ENCODE measurements around the gene TSPAN5.
"Not testable (repeated sequence)": the region's sequence is repeated elsewhere in the genome, so short reads cannot be mapped to it uniquely, and the experiment has no call there.

Gene TSPAN5

DNA sequence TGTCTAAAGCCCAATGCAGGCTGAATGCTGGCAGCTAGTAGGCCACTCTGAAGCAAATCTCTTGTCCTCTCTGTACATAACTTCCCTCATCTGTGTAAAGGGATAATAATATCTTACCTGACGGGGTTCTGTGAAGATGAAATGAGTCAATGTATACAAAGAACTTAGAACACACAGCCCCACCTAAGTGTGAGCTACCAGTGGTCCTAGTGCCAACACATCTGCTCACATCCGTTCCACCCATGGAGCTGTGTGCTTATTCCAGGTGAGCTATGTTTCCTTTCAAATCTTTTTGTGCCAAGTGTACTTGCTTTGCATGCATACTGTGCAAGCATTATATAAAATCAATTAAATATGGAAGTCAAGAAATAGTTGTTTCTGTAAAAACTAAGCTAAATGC lies 116.4 kb downstream of the TSPAN5 start:
- DNase-seq, result no peak

DNA sequence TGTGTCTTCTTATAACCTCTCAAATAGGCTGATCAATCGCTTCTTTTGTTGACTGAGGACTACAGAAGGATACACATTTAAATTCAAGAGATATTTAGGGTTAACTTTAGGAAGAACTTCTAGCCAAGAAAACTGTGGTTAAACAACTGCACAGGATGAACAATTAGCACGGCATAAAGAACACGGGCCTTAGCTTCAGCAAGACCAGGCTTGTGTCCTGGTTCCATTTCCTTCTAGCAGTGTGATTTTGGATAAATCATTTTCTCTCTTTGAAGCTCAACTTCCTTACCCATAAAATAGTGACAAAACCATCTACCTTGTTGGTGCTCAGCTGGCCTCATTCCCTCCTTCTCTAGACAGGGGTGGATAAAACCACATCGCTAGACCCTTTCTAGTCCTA lies 117.6 kb downstream of the TSPAN5 start:
- no peak for DNase-seq

DNA sequence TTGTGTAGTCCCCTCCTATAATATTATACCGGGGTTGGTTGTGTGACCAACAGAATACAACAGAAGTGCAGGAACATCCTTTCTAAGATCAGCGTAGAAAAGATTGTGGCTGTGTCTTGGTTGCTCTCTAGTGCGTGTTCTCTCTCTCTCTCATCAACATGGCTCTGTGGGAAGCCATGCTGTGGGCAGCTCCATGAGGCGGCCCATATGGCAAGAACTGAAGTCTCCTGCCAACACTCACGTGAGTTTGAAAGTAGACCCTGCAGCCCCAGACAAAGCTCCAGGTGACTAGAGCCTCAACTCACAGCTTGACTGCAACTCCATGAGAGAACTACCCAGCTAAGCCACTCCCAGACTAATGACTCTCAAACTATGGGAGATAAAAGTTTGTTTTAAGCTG lies 118.7 kb downstream of the TSPAN5 start:
- DNase-seq, result no peak

DNA sequence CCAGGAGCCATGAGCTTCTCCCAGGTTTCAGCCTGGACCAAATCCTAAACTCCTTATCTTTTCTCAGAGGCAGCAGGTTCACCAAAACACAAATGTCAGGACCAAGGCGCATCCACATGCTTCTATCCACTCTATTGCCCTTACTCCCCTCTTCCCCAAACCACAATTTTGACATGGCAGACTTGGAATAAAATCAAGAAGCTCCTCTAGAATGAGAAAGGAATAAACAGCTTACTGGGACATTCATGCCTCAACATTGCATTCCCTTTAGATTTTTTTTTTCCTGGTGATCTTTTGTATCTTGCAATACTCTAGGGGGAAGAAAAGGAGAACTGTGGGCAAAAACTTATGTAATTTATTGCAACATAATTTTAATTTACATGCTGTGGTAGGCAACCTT lies 119.1 kb downstream of the TSPAN5 start:
- DNase-seq, result no peak

DNA sequence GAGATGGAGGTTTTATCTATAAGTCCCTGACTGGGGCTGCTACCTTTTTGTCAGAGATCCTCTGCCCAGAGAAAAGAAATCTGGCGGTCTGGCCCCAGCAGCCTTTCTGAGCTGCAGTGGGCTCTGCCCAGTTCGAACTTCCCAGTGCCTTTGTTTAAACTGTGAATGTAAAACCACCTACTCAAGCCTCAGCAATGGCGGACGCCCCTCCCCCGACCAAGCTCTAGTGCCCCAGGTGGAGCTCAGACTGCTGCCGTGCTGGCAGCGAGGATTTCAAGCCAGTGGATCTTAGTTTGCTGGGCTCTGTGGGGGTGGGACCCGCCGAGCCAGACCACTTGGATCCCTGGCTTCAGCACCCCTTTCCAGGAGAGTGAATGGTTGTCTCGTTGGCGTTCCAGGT lies 121.8 kb downstream of the TSPAN5 start:
- DNase-seq, result no peak

DNA sequence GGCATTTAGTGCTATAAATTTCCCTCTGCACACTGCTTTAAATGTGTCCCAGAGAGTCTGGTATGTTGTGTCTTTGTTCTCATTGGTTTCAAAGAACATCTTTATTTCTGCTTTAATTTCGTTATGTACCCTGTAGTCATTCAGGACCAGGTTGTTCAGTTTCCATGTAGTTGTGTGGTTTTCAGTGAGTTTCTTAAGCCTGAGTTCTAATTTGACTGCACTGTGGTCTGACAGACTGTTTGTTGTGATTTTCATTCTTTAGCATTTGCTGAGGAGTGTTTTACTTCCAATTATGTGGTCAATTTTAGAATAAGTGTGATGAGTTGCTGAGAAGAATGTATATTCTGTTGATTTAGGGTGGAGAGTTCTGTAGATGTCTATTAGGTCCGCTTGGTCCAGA lies 124.3 kb downstream of the TSPAN5 start:
- DNase-seq, result not testable (repeated sequence)

DNA sequence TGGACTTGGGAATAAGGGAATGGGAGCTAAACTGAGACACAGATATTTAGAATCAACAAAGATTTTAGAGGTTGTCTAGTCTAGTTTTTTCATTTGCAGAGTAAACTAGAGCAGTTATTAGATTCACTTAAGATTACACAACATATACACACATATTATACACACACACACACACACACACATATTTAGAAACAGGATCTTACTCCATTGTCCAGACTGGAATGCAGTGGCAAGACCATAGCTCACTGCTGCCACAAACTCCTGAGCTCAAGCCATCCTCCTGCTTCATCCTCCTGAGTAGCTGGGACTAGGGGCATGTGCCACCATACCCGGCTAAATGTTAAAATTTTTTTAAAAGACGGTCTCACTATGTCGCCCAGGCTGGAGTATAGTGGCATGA lies 127.8 kb downstream of the TSPAN5 start:
- DNase-seq, result no peak

DNA sequence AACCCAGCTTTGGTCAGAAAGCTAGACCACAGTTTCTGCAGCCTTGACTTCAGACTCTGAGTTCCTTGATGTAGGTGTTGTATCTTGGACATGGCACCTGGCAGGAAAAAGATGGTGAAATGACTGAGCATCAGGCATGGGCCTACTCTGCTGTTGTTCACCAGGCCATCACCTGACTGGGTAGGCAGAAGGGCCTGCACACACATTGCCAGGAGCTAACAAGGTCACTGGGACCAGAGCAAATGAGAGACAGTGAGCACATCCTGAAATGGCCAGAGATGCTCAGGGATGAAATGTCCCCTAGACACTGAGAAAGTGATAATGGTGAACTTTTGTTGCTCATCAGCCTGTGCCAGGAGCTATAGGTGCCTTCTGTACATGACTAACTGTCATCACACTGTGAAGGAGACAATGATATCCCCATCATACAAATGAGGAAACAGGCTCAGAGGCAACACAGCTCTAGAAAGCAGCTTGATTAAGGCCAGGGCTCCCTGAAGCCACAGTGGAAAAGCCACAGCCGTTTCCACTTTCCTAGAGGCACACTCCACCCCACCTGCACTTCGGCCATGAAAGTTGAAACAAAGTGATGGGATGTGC lies 128.3 kb downstream of the TSPAN5 start:
- no peak for DNase-seq

DNA sequence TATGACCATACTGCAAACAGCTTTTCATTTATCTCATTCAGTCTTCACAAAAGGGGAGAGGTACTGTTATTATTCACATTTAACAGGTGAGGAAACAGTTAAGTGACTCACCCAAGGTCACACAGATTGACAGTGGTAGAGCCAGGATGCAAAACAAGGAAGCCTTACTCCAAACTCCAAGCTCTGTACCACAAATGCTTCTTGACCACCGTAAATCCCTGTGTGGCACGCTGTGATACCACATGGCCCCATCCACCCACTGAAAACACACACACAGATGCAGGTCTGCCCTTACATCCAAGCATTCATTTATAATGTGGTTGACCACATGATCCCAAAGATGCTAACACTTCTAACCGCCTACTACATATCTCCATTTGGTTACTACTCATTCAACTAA lies 129.5 kb downstream of the TSPAN5 start:
- DNase-seq, result no peak

DNA sequence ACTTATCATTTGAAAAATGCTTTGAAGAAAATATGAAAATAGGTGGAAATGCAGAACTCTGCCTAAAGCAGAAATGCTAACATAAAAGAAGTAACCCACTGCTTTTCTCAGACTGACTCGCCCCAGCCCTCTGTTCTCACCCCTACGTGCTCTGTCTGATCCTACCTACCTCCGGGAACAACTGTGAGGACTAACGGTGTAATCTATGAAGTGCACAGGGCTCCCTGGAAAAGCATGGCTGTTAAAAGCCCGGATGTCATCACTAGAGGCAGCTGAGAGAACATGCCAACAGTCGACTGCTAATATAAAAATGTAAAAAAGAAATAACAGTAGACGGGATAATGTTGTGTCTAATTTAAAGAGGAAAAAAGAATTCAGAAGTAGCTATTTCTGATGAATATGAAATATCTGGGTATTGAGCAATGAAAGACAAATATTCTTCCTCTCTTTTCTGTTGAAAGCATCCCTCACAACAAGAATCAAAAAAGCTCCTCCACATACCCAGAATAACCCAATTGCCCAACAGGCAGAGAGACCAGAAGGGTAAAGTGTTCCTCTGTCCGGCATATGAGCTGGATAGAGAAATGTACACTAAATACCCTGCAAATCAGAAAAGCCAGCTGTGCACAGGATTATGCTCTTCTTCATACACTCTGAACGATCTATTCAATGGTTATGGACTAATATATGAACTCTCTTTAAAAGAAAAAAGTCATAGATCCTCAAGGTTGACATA lies 130.7 kb downstream of the TSPAN5 start:
- DNase-seq, result no peak

DNA sequence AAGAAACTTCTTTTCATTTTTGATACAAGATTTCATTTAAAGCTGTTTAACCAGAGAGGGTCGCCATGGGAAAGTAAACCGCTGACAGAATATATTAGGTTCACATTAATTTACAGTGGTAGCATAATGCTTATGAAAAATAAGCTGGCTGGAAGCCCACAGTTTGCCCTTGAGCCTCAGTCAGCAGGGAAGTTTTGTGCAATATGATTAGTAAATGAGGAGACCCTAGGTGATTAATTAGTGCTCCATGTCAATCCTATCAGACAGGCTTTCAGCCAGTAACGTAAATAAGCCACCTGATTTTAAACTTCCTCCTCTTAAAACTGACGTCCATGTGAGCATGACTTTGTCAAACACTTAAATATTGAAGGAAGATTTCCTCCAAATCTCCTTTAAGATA lies 134.2 kb downstream of the TSPAN5 start:
- DNase-seq, result no peak

DNA sequence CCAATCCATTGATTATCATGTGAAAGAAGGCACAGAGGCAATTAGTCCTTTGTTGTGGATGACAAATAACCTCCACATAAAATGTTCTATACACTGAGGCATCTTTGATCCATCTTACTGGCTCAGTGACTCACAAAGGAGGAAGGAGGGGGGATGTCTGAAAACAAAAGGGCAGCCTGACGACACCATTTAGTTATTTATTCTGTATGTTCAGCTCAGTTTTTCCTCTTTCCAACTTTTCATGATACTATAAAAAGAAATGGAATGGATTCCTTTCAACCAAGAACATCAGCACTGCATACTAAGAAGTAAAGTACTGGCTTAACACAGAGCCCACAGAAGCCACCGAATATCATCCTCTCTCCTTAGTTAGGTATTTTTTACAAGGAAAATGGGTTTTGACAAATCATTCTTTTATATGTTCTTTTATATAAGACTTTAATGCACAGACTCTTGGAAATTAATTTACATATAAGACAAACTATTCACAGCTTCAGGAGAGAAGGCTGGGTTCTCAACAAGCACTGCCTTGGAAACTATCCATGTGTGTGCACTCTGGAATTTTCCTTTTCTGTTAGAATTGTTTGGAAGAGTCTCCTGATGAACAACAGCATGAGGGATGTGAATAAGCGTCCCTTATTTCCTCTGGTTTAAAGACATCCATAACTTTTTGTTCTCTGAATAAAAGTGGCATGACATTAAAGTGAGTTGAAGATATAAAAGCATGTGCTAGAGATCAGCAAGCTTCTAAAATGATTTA lies 135.6 kb downstream of the TSPAN5 start:
- DNase-seq, result no peak

DNA sequence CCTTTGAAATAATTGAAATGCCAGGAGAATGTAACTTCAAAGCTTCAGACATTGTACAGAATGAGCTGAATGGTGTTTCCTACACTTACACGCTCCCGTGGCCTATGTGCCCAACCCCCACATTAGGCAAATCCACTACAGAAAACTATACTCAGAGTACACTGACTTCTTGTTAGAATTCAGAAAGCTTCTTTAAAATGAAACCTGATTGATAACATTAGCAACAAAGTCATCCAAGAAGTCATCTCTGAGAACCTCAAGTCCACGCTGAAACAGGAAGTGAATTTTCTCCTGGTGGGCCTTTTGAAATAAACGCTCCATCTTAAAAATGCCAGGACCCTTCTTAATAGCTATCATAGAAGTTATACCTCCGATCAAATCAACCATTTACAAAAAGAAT lies 136.3 kb downstream of the TSPAN5 start:
- DNase-seq, result no peak

DNA sequence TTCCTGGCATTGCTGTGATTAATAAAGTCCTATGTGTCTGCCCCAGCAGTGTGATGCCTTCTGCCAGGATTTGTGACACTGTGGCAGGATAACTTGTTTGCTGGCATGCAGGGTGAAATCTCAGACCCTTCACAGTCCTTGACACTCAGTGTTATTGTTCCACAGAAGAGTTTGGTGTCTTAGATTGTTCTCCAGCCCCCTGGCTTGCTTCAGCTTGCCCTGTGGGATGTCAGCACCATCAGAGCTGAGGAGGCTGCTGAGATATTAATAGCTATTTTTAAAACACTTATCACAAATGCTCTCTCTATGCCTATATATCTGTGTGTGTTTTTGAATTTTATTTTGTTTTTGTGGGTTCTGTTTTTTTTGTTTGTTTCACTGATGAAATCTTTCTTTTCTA lies 136.9 kb downstream of the TSPAN5 start:
- no peak for DNase-seq

DNA sequence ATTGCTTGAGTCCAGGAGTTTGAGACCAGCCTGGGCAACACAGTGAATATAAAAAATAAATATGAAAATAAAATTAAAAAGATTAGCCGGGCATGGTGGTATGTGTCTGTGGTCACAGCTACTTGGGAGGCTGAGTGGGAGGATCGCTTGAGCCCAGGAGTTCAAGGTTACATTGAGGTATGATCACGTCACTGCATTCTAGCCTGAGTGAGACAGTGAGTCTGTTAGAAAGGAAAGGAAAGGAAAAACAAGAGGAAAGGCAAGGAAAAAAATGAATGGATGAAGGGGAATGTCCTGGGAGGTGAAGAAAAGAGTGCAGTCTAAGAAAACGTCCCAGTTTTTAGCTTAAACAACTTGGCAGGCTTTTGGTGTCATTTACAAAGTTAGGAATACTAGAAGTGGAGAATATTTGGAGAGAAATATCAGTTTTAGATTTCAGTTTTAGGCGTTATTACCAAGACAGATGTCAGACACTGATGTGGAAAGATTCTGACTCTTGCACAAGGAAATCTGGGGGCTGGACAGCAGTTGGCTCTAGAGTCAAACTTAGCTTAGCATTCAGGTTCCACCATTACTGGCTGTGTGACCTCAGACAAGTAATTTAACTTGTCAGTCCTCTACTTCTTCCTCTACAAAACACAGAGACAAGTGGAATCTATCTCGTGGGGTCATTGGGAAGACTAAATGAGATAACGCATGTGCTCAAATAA lies 139.0 kb downstream of the TSPAN5 start:
- DNase-seq, result no peak

DNA sequence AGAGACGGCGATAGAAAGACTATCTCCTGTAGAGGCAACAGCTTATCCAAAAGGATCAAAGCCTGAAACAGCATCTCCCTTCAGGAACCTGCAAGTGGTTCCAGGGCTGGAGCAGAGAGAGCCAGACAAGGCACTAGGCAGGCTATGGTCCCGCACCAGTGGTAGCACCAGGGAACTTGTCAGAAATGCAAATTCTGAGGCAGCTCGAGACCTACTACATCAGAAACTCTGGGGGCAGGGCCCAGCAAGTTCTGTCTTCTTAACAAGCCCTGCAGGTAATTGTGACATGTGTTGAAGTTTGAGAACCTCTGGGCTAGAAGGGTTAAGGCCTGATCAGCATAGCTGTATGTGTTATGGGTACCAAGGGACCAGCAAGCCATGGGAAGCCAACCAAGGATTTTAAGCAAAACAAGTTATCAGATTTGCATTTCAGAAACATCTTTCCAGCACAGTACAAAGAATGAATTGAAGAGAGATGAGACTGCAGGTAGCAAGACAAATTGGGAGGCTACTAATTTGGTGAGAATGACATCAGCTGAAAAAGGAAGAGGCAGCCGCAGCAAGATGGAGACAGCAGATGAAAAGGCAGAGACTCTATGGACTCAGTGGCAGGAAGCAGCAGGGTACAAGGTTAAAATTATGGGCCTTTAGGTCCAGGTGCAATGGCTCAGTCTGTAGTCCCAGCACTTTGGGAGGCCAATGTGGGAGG lies 139.7 kb downstream of the TSPAN5 start:
- DNase-seq, result no peak

DNA sequence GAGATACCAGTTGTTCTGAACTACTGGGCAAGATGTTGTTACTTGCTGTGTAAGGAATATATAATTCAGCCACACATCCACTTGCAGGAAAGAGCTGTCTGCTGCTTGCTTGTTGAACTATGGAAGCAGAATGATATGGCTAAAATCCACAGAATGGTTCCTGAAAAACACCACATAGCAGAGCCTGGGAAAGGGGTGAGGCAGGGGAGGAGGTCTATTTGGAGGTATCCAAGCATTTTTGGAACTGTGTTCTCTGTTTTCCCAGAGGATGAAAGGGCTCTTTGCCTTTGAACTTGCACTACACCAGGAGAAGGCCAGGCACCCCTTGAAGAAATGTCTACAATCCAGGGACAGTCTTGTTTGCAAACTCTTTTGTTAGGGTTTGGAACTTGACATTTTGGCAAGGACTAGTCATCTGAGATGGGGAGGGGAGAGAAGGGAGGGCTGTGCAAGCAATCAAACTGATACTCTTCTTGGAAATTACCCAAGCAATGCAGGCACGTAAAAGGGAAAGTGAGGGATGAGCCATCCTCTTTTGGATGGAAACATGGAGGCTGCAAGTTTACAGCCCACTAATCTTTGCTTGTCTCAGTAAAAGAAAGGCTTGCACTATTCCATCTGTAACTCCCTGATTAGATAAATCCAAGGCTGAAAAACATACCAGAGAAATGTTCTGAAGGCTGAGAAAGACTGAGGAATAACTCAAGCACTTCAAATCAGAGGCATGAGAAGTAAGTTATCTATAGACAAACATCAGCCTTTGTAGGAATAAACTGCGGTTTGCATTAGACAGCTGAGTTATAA lies 141.0 kb downstream of the TSPAN5 start:
- no peak for DNase-seq

DNA sequence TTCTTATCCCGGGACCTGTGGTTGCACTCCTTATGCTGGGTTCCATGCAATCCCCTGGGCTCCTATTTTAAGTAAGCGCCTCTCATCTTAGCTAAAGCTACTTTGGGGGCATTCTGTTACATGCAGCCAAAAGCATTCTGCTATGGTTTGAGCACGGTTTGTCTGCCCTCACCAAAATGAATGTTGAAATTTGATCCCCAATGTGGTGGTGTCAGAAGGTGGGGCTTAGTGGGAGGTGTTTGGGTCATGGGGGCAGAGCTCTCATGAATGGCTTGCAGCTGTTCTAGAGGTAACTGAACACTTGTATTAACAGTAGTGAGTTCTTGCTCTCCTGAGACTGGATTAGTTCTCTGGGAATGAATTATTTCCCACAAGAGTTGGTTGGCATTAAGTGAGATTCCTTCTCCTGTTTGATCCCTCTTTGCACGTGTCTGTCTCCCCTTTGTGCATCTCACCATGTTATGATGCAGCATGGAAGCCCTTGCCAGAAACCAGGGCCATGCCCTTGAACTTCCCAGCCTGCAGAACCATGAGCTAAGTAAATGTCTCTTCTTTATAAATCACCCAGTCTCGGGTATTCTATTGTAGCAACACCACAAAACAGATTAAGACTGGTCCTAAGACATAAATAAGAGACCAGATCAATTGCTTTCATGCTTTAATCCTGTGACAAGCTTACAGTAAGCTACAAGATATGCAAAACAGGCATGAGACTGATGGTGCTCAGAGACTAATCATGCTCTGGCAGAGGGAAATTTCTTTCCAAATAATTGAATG lies 141.8 kb downstream of the TSPAN5 start:
- DNase-seq, result no peak

DNA sequence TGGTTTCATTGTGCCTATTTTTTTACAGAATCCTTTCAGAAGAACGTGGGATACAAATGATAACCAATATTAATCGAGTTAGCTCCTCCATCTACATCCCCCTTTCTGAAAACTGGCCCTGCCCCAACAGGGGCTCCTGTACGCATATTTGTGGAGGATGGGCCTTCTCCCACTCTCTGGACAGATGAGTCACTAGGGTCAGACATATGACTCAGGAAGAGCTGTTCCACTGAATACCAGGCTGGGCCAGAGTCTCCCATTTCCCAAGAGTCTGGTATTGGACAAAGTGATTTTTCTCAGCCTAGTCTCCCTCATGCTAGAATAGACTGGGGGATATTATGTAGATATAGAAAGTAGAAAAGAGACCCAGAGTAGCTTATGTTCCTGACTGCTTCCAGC lies 142.4 kb downstream of the TSPAN5 start:
- no peak for DNase-seq

DNA sequence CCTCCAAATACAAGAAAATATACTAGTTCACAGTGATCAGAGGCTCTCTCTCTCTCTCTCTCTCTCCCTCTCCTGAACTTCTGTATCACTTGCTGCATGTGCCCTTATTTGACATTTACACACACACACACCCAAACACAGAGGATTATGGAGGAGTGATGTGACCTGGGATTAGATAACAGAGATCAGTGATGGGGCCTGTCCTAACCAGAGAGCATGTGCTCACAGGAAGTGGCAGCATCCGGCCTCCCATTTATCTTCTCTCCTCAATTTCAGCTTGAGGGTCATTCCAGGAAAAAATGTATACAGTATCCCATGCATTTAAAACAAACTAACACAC lies 143.0 kb downstream of the TSPAN5 start:
- DNase-seq, result no peak

DNA sequence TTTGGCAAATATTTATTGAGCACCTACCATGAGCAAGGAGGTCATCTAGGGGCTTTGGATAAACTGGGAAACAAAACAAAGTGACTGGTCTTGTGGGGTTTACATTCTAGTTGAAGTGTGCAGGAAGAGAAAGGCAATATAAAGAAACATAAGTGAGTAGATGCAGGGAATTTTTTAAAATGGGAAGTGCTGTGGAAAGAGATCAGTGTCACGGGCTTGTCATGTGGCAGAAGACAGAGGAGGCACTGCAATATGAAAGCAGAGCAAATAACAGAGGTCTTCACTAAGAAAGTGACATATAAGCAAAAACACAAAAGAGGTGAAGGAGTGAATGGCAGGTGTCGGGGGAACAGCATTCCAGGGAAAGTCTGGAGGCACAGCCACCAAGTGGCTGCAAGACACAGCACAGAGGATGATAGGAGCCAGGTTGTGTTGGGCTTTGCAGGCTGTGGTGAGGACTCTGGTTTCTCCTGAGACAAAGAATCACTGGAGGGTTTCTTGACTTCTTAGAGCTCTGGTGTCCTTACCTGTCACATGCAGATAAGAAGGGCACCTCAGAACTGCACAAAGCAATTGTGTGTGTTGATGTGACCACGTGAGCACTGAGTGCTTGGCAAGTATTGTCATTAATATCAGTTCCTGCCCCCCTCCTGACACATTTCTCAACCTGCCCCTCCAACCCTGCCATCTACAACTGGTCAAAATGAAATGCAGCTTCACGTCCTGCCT lies 143.5 kb downstream of the TSPAN5 start:
- DNase-seq, result no peak

Data from NCI-H1105 (cell line).